GM19035 (cell line): ENCODE results near the gene NUP62CL.

Source experiments
- ATAC-seq: cut with Tn5 transposase; IDR thresholded peaks from one replicate; pipeline ENCODE4 v1.9.1; 2021; ENCODE audit not compliant: unreplicated experiment

Gene NUP62CL

DNA sequence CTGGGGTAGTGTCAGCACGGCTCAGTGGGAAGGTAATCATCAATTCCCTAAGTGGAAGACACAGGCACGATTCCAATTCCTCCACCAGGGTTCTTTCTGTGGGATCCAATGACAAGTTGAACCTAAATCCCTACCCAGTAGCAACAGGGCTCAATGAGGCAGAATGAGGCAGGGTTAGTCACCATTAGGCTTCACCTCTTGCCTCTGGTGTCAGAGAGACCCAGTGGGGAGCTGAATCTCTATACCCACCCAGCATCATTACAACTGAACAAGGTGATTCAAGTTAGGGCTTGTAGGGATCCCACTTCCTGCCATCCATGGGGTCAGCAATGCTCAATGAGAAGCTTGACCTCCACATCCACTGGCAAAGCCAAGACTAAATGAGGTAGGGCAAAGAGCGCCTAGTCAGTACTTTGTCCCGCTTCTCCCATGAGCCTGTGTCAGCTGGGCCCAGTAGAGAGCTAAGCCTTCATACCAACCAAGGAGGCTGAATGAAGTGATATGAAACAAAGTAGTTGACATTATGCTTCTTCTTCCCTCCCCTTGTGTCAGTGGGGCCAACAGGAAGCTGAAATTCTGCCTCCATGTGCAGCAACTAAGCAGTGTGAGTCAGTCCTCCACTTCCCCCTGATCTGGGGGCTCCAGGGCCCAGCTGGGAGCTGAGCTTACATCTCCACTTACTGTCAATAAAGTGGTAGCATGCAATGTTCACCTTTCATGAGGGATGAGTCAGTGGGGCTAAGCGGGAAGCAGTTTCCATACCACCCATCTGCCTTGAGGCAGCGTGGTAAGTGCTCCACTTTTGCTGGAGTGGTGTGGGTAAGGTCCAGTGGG lies 51.2 kb downstream of the NUP62CL start:
- ATAC-seq: no peak

DNA sequence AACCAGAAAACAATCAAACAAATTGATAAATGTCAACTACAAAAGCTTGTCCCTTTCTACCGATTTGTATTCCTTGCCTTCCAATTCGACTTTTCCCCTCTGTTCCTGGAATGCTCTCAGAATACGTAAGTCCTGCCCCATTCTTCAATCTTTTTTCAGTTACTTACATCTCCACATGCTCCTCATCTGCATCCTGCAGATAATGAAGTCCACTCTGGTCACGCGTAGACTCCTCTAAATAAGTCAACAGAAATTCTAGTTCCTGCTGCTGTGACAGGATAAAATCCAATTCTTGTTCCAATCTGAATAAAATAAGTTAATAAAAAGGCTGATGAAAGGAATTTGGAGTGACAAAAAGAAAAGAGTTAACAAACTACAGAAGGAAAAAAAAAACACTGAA lies 53.2 kb downstream of the NUP62CL start:
- no peak for ATAC-seq

- no peak for ATAC-seq
Observed at GRCh38 chrX:107146670-107147069, 59.6 kb downstream of the NUP62CL start.

DNA sequence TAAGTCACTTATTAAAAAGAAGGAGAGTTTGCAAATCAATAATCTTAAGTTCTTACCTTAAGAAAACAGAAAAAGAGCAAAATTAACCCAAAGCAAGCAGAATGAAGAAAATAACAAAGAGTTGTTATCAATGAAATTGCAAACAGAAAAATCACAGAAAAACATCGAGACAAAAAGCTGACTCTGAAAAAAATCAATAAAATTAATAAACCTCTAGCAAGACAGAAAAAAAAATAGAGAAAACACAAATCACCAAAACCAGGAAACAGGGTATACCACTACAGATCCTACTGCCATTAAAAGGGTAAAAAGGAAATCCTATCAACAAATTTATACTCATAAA lies 70.3 kb downstream of the NUP62CL start:
- no peak for ATAC-seq

- no peak for ATAC-seq
Observed at GRCh38 chrX:107135049-107135964, 70.9 kb downstream of the NUP62CL start.

- no peak for ATAC-seq
Observed at GRCh38 chrX:107123750-107124149, 82.5 kb downstream of the NUP62CL start.

DNA sequence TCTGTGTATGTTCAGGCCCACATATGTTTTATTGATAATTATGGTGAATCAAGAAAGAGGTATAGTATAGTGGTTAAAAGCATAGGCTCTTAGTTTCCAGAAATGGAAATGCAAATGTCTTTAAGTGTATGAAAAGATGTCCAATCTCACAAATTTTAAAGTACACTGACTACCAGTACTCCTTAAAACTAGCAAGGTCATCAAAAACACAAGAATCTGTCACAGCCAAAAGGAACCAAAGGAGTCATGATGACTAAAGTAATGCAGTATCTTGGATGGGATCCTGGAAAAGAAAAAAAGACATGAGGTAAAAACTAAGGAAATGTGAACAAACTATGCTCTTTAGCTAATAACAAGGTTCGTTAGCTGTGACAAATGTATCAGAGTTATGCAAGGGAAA lies 87.0 kb downstream of the NUP62CL start:
- no peak for ATAC-seq

- peak; percentile 99 for ATAC-seq
Observed at GRCh38 chrX:107118322-107119147, 87.7 kb downstream of the NUP62CL start, which contains the start of gene RBM41. Gene RBM41, minus strand, starts transcription at chrX:107118822. Its CDS starts 49 bp downstream, at chrX:107118773.

GRCh38 chrX:107117993-107118321 lies 88.3 kb downstream of the NUP62CL start:
- no peak for ATAC-seq

GRCh38 chrX:107107459-107107858 lies 98.8 kb downstream of the NUP62CL start:
- ATAC-seq: no peak

GRCh38 chrX:107102980-107103379 lies 103.3 kb downstream of the NUP62CL start:
- no peak for ATAC-seq

DNA sequence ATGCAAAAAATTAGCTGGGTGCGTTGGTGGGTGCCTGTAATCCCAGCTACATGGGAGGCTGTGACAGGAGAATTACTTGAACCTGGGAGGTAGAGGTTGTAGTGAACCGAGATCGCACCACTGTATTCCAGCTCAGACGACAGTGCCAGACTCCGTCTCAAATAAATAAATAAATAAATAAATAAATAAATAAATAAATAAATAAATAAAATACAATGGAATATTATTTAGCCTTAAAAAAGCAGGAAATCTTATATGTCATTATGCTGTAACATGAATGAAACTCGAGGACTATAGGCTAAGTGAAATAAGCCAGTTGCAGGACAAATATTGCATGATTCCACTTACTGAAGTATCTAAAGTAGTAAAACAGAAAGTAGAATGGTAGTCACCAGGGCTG lies 130.1 kb downstream of the NUP62CL start:
- no peak for ATAC-seq
